Lower lobe of right lung (tissue), 2 donors: Measurements from ENCODE around the gene FLYWCH2. TPM values are rescaled to one million over a fixed set of nuclear protein-coding genes. Genes with fewer than 3 reads are reported as not detected.

ENCODE experiments used
- ATAC-seq, 2 donors: fragments of 200-7000 bp; cut with Tn5 transposase; one replicate each; pipeline ENCODE4 v1.9.1; 2020 to 2022; ENCODE audit warnings: mild to moderate bottlenecking in 2 of 2, moderate library complexity in 2 of 2
- DNase-seq: peaks from one replicate; pipeline ENCODE4 v3.0.0-alpha.2; 2020
- H3K27ac ChIP-seq: fragments of 200-600 bp; one replicate; pipeline ENCODE4 v1.8.0; 2022
- H3K27me3 ChIP-seq: fragments of 200-600 bp; one replicate; pipeline ENCODE4 v1.8.0; 2022; ENCODE audit warnings: low read depth
- H3K36me3 ChIP-seq: fragments of 200-600 bp; one replicate; pipeline ENCODE4 v1.8.0; 2022; ENCODE audit warnings: mild to moderate bottlenecking
- H3K4me1 ChIP-seq: fragments of 200-600 bp; one replicate; pipeline ENCODE4 v1.8.0; 2022
- H3K4me3 ChIP-seq: fragments of 200-600 bp; one replicate; pipeline ENCODE4 v1.8.0; 2022; ENCODE audit warnings: mild to moderate bottlenecking
- H3K9me3 ChIP-seq: fragments of 200-600 bp; one replicate; pipeline ENCODE4 v1.8.0; 2022
- CTCF ChIP-seq: fragments of 200-600 bp; IDR thresholded peaks from one replicate; pipeline ENCODE4 v1.8.0; 2022; ENCODE audit warnings: antibody characterized with exemption, mild to moderate bottlenecking
- intact Hi-C: fragments of 100-400 bp; cut with DNase I; formaldehyde crosslinking; loops from one replicate; pipeline ENCODE4 v1.11.0; 2022
- total RNA-seq: library from RNA; stranded (reverse); fragmentation: NEBNext Ultra II Directional; extraction: Animal tissue kit (Norgen Biotek cat#: 25700); gene quantifications from one replicate; pipeline ENCODE4 v1.2.1, GENCODE V29; 2021
- donor health status: DM: no; HTN: yes; CAD: no; lungs with severe emphysema.

Gene FLYWCH2
- total RNA-seq, 1 donor from 2014 or later: 27.8 TPM

DNA sequence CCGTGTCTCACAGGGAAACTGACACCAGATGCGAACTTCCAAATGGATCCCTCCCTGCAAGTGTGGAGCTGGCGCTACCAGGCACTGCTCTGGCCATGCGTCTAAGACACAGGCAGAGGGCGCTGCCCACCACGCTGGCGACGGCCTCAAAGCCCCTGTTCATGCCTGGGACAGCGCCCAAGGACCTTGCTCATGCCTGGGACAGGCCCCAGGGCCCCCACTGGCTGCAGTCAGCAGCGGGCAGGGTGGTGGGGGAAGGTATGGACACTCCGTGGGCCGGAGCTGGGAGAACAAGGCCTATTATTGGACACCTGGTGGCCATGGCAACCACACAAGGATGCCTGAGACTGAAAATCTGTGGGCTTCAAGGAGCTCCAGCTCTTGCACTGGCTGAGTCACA lies 44.1 kb upstream of the FLYWCH2 start:
- DNase-seq: peak; percentile 83

GRCh38 chr16:2839650-2840450 lies 43.2 kb upstream of the FLYWCH2 start:
- intact Hi-C loops: no loop called here
- Histone ChIP-seq H3K4me3 (no peak overlapping the region), H3K4me1 (peaks cover 15% of the 10 kb centered on the region), H3K27me3 (peaks cover 3% of the 10 kb centered on the region), H3K9me3 (no peaks in the 10 kb centered on the region), H3K36me3 (no peaks in the 10 kb centered on the region), H3K27ac (no peak overlapping the region)
- TF ChIP-seq CTCF: no peak
- DNase-seq: peak; percentile 27
- no peak for ATAC-seq

More for the DNA sequence above, 44.1 kb upstream of the FLYWCH2 start:
- TF ChIP-seq CTCF: peak; percentile 86
- intact Hi-C loops: no loop called here
- Histone ChIP-seq H3K36me3 (no peaks in the 10 kb centered on the region), H3K4me3 (no peak overlapping the region), H3K9me3 (no peaks in the 10 kb centered on the region), H3K27me3 (peaks cover 3% of the 10 kb centered on the region), H3K27ac (no peak overlapping the region), H3K4me1 (peaks cover 15% of the 10 kb centered on the region)
- peak; percentile 81 to 86 for ATAC-seq

DNA sequence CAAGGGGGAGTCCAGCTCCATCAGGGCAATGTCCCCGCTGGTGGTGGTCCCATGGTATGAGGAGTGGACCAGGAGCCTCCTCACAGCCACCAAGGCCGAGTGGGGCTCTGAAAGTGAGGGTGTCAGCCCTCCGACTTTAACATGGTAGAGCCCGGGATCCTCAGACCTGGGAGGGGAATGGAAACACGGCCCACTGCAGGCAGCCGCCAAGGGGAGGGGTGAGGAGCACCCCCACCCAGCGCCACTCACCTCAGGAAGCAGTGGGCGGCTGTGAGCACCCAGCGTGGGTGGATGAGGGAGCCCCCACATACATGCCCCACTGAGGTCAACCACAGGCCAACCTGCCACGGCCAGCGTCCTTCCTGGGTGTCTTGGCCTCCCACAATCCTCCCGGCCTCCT lies 42.1 kb upstream of the FLYWCH2 start:
- Histone ChIP-seq H3K27ac (no peak overlapping the region), H3K4me3 (no peak overlapping the region), H3K36me3 (no peaks in the 10 kb centered on the region), H3K4me1 (peaks cover 15% of the 10 kb centered on the region), H3K27me3 (peaks cover 3% of the 10 kb centered on the region), H3K9me3 (no peaks in the 10 kb centered on the region)
- TF ChIP-seq CTCF: no peak
- intact Hi-C loops: no loop called here
- peak; percentile 37 for DNase-seq
- no peak for ATAC-seq

DNA sequence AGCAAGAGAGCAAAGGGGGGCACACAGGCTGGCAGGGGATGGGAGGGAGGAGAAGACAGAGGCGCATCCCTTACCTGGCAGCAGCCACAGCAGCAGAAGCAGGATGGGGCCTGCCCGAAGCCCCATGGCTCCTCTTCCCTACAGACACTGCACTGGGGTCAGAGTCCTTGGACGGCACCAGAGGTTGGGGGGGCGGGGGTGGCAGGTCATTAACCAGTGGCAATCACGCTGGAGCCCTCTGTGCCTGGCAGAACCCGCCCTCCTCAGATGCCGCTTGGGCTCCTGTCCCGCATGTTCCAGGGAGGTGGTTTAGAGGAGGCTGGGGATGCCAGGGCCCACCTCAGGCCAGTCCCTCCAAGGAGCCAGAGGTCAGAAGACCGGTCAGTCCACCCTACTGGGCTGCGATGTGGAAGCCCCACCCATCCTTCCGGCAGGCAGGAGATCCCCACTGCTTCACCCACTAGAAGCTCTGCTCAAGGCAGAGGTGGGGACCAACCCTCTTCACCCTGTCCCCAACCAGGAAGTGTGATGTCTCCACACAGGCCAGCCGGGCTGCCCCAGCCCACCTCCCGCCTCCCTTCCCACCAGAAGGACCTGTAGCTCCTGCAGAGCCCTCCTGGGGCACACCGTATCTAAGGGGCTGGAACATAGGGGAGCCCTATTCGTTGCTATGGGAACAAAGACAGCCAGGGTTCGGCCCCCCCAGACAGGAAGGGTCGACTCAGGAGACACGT lies 41.2 kb upstream of the FLYWCH2 start:
- Histone ChIP-seq H3K36me3 (no peaks in the 10 kb centered on the region), H3K4me3 (peak overlapping the region; percentile 10), H3K9me3 (no peaks in the 10 kb centered on the region), H3K27ac (peak overlapping the region; percentile 53), H3K4me1 (peaks cover 15% of the 10 kb centered on the region), H3K27me3 (peaks cover 3% of the 10 kb centered on the region)
- ATAC-seq: peak in 1 of 2 donors; percentile 17
- DNase-seq: peak; percentile 36
- intact Hi-C loops: no loop called here
- no peak for TF ChIP-seq CTCF

- intact Hi-C loops: no loop called here
- H3K27me3 ChIP-seq: peaks cover 3% of the 10 kb centered on the region
- peak overlapping the region; percentile 53 for H3K27ac ChIP-seq
- H3K36me3 ChIP-seq: no peaks in the 10 kb centered on the region
- DNase-seq (peak; percentile 67), ATAC-seq (peak; percentile 55 to 65)
- peak; percentile 63 for TF ChIP-seq CTCF
- no peaks in the 10 kb centered on the region for H3K9me3 ChIP-seq
- peaks cover 15% of the 10 kb centered on the region for H3K4me1 ChIP-seq
- H3K4me3 ChIP-seq: peak overlapping the region; percentile 10
Measured at GRCh38 chr16:2842340-2843000, 40.5 kb upstream of the FLYWCH2 start.
